CD4-positive, alpha-beta T cell (primary cell): ENCODE data around the gene ZCWPW1. TPM values are rescaled to one million over a fixed set of nuclear protein-coding genes. Genes with fewer than 3 reads are reported as not detected.

Source experiments
- ATAC-seq: fragments of 200-7000 bp; cut with Tn5 transposase; one replicate; pipeline ENCODE4 v1.10.0; 2022; ENCODE audit warnings: mild to moderate bottlenecking; ENCODE audit not compliant: poor library complexity
- CTCF ChIA-PET: fragments of 350-600 bp; sonication (Branson Sonifier 250); formaldehyde crosslinking; loops from one replicate; lab custom pipeline; 2021; ENCODE audit warnings: antibody characterized with exemption, inconsistent platforms; lab: Charles Lee
- POLR2A ChIA-PET: fragments of 350-600 bp; sonication (Branson Sonifier 250); formaldehyde crosslinking; loops from one replicate; lab custom pipeline; 2021; ENCODE audit warnings: antibody characterized with exemption, inconsistent platforms; lab: Charles Lee
- DNase-seq, 14 experiments: peaks; one replicate each; pipeline ENCODE4 v3.0.0-alpha.2; 2013 to 2020; ENCODE audit warnings: mixed read lengths in 2 of 14
- H3K27ac ChIP-seq, 2 donors: one replicate each; pipeline versions ENCODE4 v1.5.1 to v1.7.0; 2013; ENCODE audit warnings: low read length in 2 of 2, low read depth in 1 of 2, mild to moderate bottlenecking in 1 of 2
- H3K27me3 ChIP-seq, 2 experiments: 1 replicate in 1 of 2; 2 replicates in 1 of 2; pipeline versions ENCODE4 v1.6.1 to v1.7.0; 2013; ENCODE audit warnings: low read length in 2 of 2, control low read depth in 1 of 2, mild to moderate bottlenecking in 1 of 2, moderate library complexity in 1 of 2; ENCODE audit not compliant: insufficient read depth in 2 of 2, control insufficient read depth in 1 of 2
- H3K36me3 ChIP-seq: one replicate; pipeline ENCODE4 v1.6.1; 2013; ENCODE audit warnings: low read length, control low read depth; ENCODE audit not compliant: insufficient read depth
- H3K4me1 ChIP-seq: one replicate; pipeline ENCODE4 v1.6.1; 2013; ENCODE audit warnings: low read length, control low read depth; ENCODE audit not compliant: insufficient read depth
- H3K4me3 ChIP-seq: one replicate; pipeline ENCODE4 v1.5.1; 2013; ENCODE audit warnings: mild to moderate bottlenecking, low read length, moderate library complexity
- H3K9me3 ChIP-seq, 2 experiments: 1 replicate in 1 of 2; 2 replicates in 1 of 2; pipeline versions ENCODE4 v1.6.1 to v1.7.0; 2013; ENCODE audit warnings: low read length in 2 of 2, mild to moderate bottlenecking in 2 of 2, control low read depth in 1 of 2, moderate library complexity in 1 of 2; ENCODE audit not compliant: control insufficient read depth in 1 of 2, insufficient read depth in 1 of 2
- H3K27ac Mint-ChIP-seq: one replicate; pipeline ENCODE4 v1.8.0; 2020; ENCODE audit warnings: mixed read lengths
- H3K27me3 Mint-ChIP-seq: one replicate; pipeline ENCODE4 v1.8.0; 2021; ENCODE audit warnings: mixed read lengths
- H3K36me3 Mint-ChIP-seq: one replicate; pipeline ENCODE4 v1.8.0; 2021; ENCODE audit warnings: low read depth, mixed read lengths
- H3K4me1 Mint-ChIP-seq: one replicate; pipeline ENCODE4 v1.8.0; 2021; ENCODE audit warnings: low read depth, mixed read lengths
- H3K4me3 Mint-ChIP-seq: one replicate; pipeline ENCODE4 v1.8.0; 2020; ENCODE audit warnings: mild to moderate bottlenecking, mixed read lengths
- H3K9me3 Mint-ChIP-seq: one replicate; pipeline ENCODE4 v1.8.0; 2020; ENCODE audit warnings: mixed read lengths
- CTCF ChIP-seq: fragments of 200-600 bp; IDR thresholded peaks from one replicate; pipeline ENCODE4 v1.8.0; 2022; ENCODE audit warnings: antibody characterized with exemption, mild to moderate bottlenecking
- intact Hi-C, 2 experiments: fragments of 100-400 bp; cut with DNase I in 1 of 2; cut with micrococcal nuclease in 1 of 2; formaldehyde crosslinking; loops; one replicate each; pipeline versions ENCODE4 v1.15.1 to v1.9.0; 2023 to 2025; cut with DNase I, micrococcal nuclease
- total RNA-seq, 174 experiments: library from RNA in 2 of 174; stranded (reverse) in 2 of 174; gene quantifications; one replicate each; pipeline ENCODE4 v1.2.3 and lab custom pipeline; 2021 to 2026

The ZCWPW1 gene
- total RNA-seq, 2 experiments from 2014 or later: 4.4 to 6.5 TPM

GRCh38 chr7:100358857-100359212, 69.7 kb downstream of the ZCWPW1 start:
- Mint-ChIP-seq H3K36me3 (peaks cover 78% of the 10 kb centered on the region), H3K27me3 (no peaks in the 10 kb centered on the region), H3K4me3 (no peak overlapping the region), H3K4me1 (no peaks in the 10 kb centered on the region), H3K27ac (no peak overlapping the region), H3K9me3 (no peaks in the 10 kb centered on the region)
- peaks cover 7% of the 10 kb centered on the region for H3K4me1 ChIP-seq
- ChIA-PET CTCF (no interaction called here), POLR2A (no interaction called here)
- DNase-seq: no peak
- TF ChIP-seq CTCF: no peak
- H3K9me3 ChIP-seq: no peaks in the 10 kb centered on the region
- no peak for ATAC-seq
- no peak overlapping the region for H3K27ac ChIP-seq
- H3K4me3 ChIP-seq: no peak overlapping the region
- intact Hi-C loops: no loop called here
- H3K36me3 ChIP-seq: peaks cover 81% of the 10 kb centered on the region
- H3K27me3 ChIP-seq: no peaks in the 10 kb centered on the region

- no peaks in the 10 kb centered on the region for H3K9me3 ChIP-seq
- DNase-seq: no peak
- Mint-ChIP-seq H3K4me3 (peak within 1 kb of the TSS; percentile 11), H3K27me3 (no peaks in the 10 kb centered on the region), H3K4me1 (no peaks in the 10 kb centered on the region), H3K9me3 (no peaks in the 10 kb centered on the region), H3K27ac (peak within 1 kb of the TSS; percentile 7), H3K36me3 (peaks cover 80% of the 10 kb centered on the region)
- POLR2A ChIA-PET: no interaction called here
- H3K4me3 ChIP-seq: no peak within 1 kb of the TSS
- no peak for ATAC-seq
- peaks cover 13% of the 10 kb centered on the region for H3K4me1 ChIP-seq
- H3K36me3 ChIP-seq: peaks cover 87% of the 10 kb centered on the region
- no peak within 1 kb of the TSS for H3K27ac ChIP-seq
- TF ChIP-seq CTCF: no peak
- CTCF ChIA-PET: no interaction called here
- H3K27me3 ChIP-seq: no peaks in the 10 kb centered on the region
- intact Hi-C loops: no loop called here
Measured at GRCh38 chr7:100358027-100358856, 70.3 kb downstream of the ZCWPW1 start, which contains the start of gene PILRB. Gene PILRB (plus strand): TSS chr7:100358117. CDS start chr7:100358303, 186 bp downstream.

- CTCF ChIA-PET: no interaction called here
- H3K27ac ChIP-seq: no peak overlapping the region
- no peak for TF ChIP-seq CTCF
- no peak for DNase-seq
- intact Hi-C loops: no loop called here
- peaks cover 24% of the 10 kb centered on the region for H3K4me1 ChIP-seq
- no peaks in the 10 kb centered on the region for H3K27me3 ChIP-seq
- Mint-ChIP-seq H3K4me1 (no peaks in the 10 kb centered on the region), H3K36me3 (peaks cover 74% of the 10 kb centered on the region), H3K27me3 (no peaks in the 10 kb centered on the region), H3K4me3 (no peak overlapping the region), H3K9me3 (no peaks in the 10 kb centered on the region), H3K27ac (peak overlapping the region; percentile 7)
- H3K9me3 ChIP-seq: no peaks in the 10 kb centered on the region
- no peak for ATAC-seq
- peaks cover 88% of the 10 kb centered on the region for H3K36me3 ChIP-seq
- no peak overlapping the region for H3K4me3 ChIP-seq
- POLR2A ChIA-PET: no interaction called here
Measured at GRCh38 chr7:100357131-100357561, 71.4 kb downstream of the ZCWPW1 start.
